Measurements from ENCODE around the gene LMF1.
A peak's percentile ranks its signal among the peaks of the same experiment; 100 is the strongest.
"Not testable (repeated sequence)": the region's sequence is repeated elsewhere in the genome, so short reads cannot be mapped to it uniquely, and the experiment has no call there.

The LMF1 gene

DNA sequence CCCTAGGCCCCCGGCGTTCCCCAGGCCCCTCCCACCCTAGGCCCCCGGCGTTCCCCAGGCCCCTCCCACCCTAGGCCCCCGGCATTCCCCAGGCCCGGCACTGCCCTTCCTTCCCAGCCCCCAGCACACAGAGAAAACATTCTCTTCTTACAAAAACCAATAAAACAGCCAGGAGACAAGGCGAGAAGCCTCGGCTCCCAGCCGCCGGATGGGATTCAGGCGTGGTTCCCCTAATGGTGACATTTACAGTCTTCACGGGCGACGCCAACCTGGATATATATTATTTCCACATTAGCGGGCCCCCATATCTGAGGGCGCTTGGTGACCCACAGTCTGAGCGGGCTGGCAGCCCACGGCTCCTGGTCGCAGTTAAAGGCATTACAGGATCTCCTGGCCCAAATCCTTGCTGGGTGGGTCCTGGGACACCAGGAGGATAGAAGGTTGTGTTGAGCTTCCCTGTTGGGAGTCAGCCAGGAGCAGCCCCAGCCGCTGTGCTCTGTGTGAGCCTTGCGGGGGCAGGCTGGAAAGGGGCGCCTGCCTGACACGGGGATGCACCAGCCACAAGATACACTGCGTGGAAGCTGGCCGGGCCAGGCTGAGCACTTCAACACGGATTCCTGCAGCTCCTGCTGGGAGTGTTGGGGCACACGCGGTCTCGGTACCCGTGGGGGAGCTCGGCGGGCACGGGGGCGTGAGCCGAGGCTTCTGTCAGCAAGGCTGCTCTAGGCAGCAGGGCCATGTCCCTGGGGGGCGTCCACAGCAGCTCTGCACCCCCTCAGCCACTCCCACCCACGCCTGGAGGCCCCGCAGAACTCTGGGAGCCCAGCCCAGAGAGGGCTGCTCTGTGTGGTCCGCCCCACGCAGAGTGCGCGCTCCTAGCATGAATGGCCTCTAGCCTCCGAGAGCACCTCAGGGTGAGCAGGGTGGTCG is 83.7 kb downstream of the LMF1 start:
- Histone ChIP-seq H3K27ac (ENCODE audit: low read depth, low read length, severe bottlenecking) (no peak overlapping the region), H3K36me3 (ENCODE audit: control insufficient read depth, insufficient read depth, low read length) (no peaks in the 10 kb centered on the region), H3K4me3 (ENCODE audit: extremely low read depth, insufficient read depth, low read length, poor library complexity, severe bottlenecking) (peak overlapping the region; percentile 18), H3K4me1 (ENCODE audit: control insufficient read depth, insufficient read depth, low read length, poor library complexity, severe bottlenecking) (peaks cover 2% of the 10 kb centered on the region), H3K9me3 (ENCODE audit: control insufficient read depth, low read length) (peaks cover 11% of the 10 kb centered on the region)
- WGBS, 2 experiments (ENCODE audit: insufficient coverage in 2 of 2), result 73 to 76% methylated on average over 29 to 36 of the region's 44 CpGs

DNA sequence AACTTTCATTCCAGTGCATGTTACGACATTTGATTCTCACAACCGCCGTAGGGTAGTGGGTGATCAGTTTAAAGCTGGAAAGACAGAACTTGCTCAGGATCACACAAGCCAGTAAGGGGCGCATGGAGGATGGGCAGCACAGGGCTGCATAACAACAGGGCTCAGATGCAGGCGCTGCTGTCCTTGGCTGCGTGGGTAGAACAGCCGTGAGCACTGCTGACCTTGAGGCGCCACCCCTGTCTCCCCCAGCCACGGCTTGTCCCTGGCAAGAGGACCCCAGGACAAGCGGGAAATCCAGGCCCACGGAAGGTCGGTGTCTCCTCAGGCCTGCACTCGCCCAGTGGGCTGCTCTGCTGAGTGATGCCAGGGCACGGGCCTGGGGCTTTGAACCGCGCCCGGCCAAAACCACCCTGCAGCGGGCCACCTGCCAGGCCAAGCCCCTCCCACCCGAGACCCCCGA is 84.7 kb downstream of the LMF1 start:
- Histone ChIP-seq H3K9me3 (ENCODE audit: control insufficient read depth, low read length) (peaks cover 11% of the 10 kb centered on the region), H3K27ac (ENCODE audit: low read depth, low read length, severe bottlenecking) (no peak overlapping the region), H3K4me1 (ENCODE audit: control insufficient read depth, insufficient read depth, low read length, poor library complexity, severe bottlenecking) (peaks cover 2% of the 10 kb centered on the region), H3K4me3 (ENCODE audit: extremely low read depth, insufficient read depth, low read length, poor library complexity, severe bottlenecking) (no peak overlapping the region), H3K36me3 (ENCODE audit: control insufficient read depth, insufficient read depth, low read length) (no peaks in the 10 kb centered on the region)
- 28 to 29% methylated on average over 12 to 14 of the region's 20 CpGs for WGBS, 2 experiments (ENCODE audit: insufficient coverage in 2 of 2)

DNA sequence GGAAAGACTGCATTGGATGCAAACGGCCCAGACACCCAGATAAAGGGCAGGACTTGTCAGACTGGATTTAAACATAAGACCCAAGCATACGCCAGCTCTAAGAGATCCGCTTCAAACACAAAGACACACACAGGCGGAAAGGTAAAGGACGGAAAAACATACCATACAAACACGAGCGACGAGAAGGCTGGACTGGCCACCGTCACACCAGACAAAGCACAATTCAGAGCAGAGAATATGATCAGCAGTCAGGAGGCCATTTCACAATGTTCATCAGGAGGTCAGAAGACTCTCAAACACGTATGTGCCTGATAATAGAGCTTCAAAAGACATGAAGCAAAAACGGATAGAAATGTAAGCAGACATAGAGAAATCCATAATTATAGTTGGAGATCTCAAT is 85.4 kb downstream of the LMF1 start:
- Histone ChIP-seq H3K4me3 (ENCODE audit: extremely low read depth, insufficient read depth, low read length, poor library complexity, severe bottlenecking) (no peak overlapping the region), H3K27ac (ENCODE audit: low read depth, low read length, severe bottlenecking) (no peak overlapping the region), H3K4me1 (ENCODE audit: control insufficient read depth, insufficient read depth, low read length, poor library complexity, severe bottlenecking) (no peaks in the 10 kb centered on the region), H3K36me3 (ENCODE audit: control insufficient read depth, insufficient read depth, low read length) (no peaks in the 10 kb centered on the region), H3K9me3 (ENCODE audit: control insufficient read depth, low read length) (peaks cover 11% of the 10 kb centered on the region)
- WGBS, 2 experiments (ENCODE audit: insufficient coverage in 2 of 2), result 78 to 88% methylated on average over 9 to 10 of the region's 11 CpGs

DNA sequence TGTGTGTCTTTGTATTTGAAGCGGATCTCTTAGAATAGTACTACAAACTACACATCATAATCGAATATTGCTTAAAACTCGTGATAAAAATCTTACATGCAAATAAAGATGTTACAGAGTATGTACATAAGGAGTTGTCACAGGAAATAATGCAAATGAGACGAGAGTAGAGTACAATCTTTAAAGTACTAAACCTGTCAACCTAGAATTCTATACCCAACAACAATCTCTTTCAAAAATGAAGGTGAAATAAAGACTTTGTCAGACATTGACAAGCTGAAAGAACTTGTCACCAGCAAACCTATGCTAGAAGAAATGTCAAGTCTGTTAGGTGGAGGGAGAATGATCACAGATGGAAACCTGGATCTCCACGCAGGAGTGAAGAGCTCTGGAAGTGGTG is 86.6 kb downstream of the LMF1 start:
- Histone ChIP-seq H3K36me3 (ENCODE audit: control insufficient read depth, insufficient read depth, low read length) (no peaks in the 10 kb centered on the region), H3K4me1 (ENCODE audit: control insufficient read depth, insufficient read depth, low read length, poor library complexity, severe bottlenecking) (no peaks in the 10 kb centered on the region), H3K4me3 (ENCODE audit: extremely low read depth, insufficient read depth, low read length, poor library complexity, severe bottlenecking) (no peak overlapping the region), H3K27ac (ENCODE audit: low read depth, low read length, severe bottlenecking) (no peak overlapping the region), H3K9me3 (ENCODE audit: control insufficient read depth, low read length) (peaks cover 11% of the 10 kb centered on the region)
- WGBS, 2 experiments (ENCODE audit: insufficient coverage in 2 of 2), result 92% methylated on average over 1 to 2 of the region's 5 CpGs

DNA sequence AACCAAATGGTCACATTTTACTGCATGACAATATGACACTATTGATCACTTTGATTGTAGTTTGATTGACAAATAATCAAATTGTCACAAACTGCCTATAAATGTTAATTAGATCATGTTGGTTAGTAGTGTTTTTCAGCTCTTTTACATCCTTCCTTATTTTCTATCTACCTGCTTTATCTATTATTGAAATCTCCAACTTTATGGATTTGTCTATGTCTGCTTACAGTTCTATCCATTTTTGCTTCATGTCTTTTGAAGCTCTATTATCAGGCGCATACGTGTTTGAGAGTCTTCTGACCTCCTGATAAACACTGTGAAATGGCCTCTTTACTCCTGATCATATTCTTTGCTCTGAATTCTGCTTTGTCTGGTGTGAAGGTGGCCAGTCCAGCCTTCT is 87.0 kb downstream of the LMF1 start:
- no peaks in the 10 kb centered on the region for H3K4me1 ChIP-seq (ENCODE audit: control insufficient read depth, insufficient read depth, low read length, poor library complexity, severe bottlenecking)
- 95 to 100% methylated on average over 2 of the region's 2 CpGs for WGBS, 2 experiments (ENCODE audit: insufficient coverage in 2 of 2)
- H3K4me3 ChIP-seq (ENCODE audit: extremely low read depth, insufficient read depth, low read length, poor library complexity, severe bottlenecking), result no peak overlapping the region
- H3K27ac ChIP-seq (ENCODE audit: low read depth, low read length, severe bottlenecking), result no peak overlapping the region
- peaks cover 11% of the 10 kb centered on the region for H3K9me3 ChIP-seq (ENCODE audit: control insufficient read depth, low read length)
- no peaks in the 10 kb centered on the region for H3K36me3 ChIP-seq (ENCODE audit: control insufficient read depth, insufficient read depth, low read length)

DNA sequence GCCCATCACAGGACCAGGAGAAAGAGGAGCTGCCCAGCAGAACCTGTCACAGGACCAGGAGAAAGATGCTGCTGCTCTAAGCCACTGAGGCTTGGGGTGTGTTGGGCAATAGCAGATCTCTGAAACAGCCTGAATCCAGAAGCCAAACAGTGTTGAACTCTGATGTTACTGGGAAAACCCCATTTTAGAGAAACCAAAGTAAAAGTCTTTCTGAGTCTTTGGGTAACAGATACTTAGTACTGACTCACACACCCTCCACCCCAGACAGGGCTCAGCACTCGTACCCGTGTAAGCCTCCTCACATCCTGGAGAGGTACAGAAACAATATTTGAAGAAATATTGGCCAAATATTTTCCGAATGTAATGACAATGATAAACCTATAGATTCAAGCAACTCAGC is 87.4 kb downstream of the LMF1 start:
- H3K27ac ChIP-seq (ENCODE audit: low read depth, low read length, severe bottlenecking), result no peak overlapping the region
- H3K9me3 ChIP-seq (ENCODE audit: control insufficient read depth, low read length), result peaks cover 11% of the 10 kb centered on the region
- H3K4me1 ChIP-seq (ENCODE audit: control insufficient read depth, insufficient read depth, low read length, poor library complexity, severe bottlenecking), result no peaks in the 10 kb centered on the region
- no peak overlapping the region for H3K4me3 ChIP-seq (ENCODE audit: extremely low read depth, insufficient read depth, low read length, poor library complexity, severe bottlenecking)
- no peaks in the 10 kb centered on the region for H3K36me3 ChIP-seq (ENCODE audit: control insufficient read depth, insufficient read depth, low read length)
- no CpG with 5 or more reads among the region's 3 CpGs for WGBS, 2 experiments (ENCODE audit: insufficient coverage in 2 of 2)

DNA sequence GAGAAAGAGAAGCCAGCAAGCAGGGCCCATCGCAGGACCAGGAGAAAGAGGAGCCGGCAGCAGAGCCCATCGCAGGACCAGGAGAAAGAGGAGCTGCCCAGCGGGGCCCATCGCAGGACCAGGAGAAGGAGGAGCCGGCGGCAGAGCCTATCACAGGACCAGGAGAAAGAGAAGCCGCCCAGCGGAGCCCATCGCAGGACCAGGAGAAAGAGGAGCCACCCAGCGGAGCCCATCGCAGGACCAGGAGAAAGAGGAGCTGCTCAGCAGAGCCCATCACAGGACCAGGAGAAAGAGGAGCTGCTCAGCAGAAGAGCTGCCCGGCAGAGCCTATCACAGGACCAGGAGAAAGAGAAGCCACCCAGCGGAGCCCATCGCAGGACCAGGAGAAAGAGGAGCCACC is 88.1 kb downstream of the LMF1 start:
- H3K27ac ChIP-seq (ENCODE audit: low read depth, low read length, severe bottlenecking); H3K36me3 ChIP-seq (ENCODE audit: control insufficient read depth, insufficient read depth, low read length); H3K4me1 ChIP-seq (ENCODE audit: control insufficient read depth, insufficient read depth, low read length, poor library complexity, severe bottlenecking); H3K4me3 ChIP-seq (ENCODE audit: extremely low read depth, insufficient read depth, low read length, poor library complexity, severe bottlenecking): not testable (repeated sequence)
- peaks cover 11% of the 10 kb centered on the region for H3K9me3 ChIP-seq (ENCODE audit: control insufficient read depth, low read length)
- 92 to 93% methylated on average over 12 to 15 of the region's 15 CpGs for WGBS, 2 experiments (ENCODE audit: insufficient coverage in 2 of 2)

DNA sequence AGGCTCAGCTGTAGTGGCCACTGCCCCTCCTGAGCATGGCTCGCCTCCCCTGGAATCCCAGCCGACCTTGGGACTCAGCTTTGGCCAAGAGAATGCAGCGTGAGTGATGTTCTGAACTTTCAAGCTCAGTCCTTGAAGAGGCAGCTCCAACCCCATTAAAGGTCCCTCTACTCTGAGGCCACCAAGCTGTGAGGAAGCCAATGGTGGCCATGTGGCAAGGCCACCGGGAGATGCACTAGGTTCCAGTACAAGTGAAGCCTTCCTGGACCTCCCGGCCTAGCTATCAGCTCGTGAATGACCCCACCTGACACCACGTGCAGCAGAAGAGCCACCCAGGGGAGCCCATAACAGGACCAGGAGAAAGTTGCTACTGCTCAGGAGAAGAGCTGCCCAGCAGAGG is 88.5 kb downstream of the LMF1 start:
- Histone ChIP-seq H3K4me3 (ENCODE audit: extremely low read depth, insufficient read depth, low read length, poor library complexity, severe bottlenecking) (no peak overlapping the region), H3K27ac (ENCODE audit: low read depth, low read length, severe bottlenecking) (no peak overlapping the region), H3K36me3 (ENCODE audit: control insufficient read depth, insufficient read depth, low read length) (no peaks in the 10 kb centered on the region), H3K4me1 (ENCODE audit: control insufficient read depth, insufficient read depth, low read length, poor library complexity, severe bottlenecking) (no peaks in the 10 kb centered on the region), H3K9me3 (ENCODE audit: control insufficient read depth, low read length) (peaks cover 11% of the 10 kb centered on the region)
- WGBS, 2 experiments (ENCODE audit: insufficient coverage in 2 of 2), result 87% methylated on average over 7 of the region's 7 CpGs

DNA sequence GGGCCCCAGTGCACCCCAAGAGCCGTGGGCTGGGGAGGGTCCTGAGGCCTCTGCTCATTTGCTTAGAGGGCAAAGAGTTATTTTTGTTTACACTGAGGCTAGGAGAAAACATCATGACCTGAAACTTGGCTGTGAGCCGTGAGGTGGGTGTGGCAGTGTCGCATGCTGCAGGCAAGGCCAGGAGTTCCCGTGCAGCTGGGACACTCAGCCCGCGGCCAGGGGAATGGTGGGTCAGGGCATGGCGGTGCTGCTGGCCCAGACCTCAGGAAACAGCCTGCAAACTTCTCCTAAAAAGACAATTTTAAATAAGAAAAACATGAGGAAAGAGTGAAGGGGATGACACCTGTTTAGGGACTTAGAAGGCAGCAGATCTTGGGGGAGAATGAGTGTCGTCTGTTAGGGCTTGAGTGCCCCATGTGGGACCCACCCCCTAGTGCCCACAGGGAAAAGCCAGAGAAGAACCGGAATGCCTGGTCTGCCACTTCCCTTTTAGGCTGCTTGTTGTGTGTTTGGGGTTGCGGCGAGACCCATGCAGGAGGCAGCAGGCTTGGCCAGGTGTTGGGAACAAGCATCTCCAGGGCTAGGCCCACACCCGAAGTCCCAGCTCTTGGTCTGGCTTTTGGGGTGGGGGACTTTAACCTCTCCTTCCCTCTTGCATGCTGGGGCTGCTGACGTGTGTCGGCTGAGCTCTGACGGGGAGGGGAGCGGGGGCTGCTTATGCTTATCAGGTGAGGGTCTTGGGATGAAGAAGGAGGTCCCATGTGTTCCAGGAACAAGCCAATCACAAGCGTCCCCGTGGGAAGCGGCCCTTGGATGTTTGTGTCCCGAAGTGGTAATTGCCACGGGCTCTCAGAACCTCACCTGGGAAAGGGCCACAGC is 89.3 kb downstream of the LMF1 start:
- Histone ChIP-seq H3K4me3 (ENCODE audit: extremely low read depth, insufficient read depth, low read length, poor library complexity, severe bottlenecking) (no peak overlapping the region), H3K36me3 (ENCODE audit: control insufficient read depth, insufficient read depth, low read length) (no peaks in the 10 kb centered on the region)
- 89 to 93% methylated on average over 15 to 17 of the region's 21 CpGs for WGBS, 2 experiments (ENCODE audit: insufficient coverage in 2 of 2)

DNA sequence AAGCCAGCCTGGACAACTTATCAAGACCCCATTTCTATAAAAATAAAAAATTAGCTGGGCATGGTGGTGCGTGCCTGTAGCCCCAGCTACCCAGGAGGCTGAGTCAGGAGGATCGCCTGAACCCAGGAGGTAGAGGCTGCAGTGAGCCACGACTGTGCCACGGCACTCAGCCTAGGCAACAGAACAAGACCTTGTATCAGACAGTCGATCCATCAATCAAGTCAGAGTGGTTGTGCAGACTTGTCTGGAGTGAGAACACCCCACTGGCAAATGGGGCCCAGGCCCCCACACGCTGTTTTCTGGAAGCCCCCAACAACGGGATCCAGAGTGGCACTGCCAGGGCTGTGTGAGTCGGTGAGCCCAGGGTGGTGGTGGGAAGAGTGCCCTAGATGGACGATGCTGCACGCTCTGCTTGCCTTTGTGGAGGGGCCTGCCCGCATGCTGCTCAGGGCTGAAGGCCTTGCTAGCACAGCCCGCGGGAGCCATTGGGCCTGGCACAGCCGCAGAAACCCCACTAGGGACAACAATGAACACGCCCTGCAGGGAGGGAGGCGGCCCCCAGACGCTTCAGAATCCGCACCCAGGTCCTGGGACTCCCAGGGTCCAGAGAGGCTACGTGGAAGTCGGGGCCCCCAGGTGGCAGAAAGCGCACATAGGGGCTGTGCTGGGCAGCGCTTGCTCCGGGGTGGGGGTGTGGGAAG is 90.2 kb downstream of the LMF1 start:
- H3K4me3 ChIP-seq (ENCODE audit: extremely low read depth, insufficient read depth, low read length, poor library complexity, severe bottlenecking), result no peak overlapping the region
- H3K36me3 ChIP-seq (ENCODE audit: control insufficient read depth, insufficient read depth, low read length), result no peaks in the 10 kb centered on the region
- WGBS, 2 experiments (ENCODE audit: insufficient coverage in 2 of 2), result 91 to 95% methylated on average over 22 to 23 of the region's 23 CpGs
- no peak overlapping the region for H3K27ac ChIP-seq (ENCODE audit: low read depth, low read length, severe bottlenecking)
- peaks cover 11% of the 10 kb centered on the region for H3K9me3 ChIP-seq (ENCODE audit: control insufficient read depth, low read length)
- H3K4me1 ChIP-seq (ENCODE audit: control insufficient read depth, insufficient read depth, low read length, poor library complexity, severe bottlenecking), result no peaks in the 10 kb centered on the region

More for the DNA sequence above, 89.3 kb downstream of the LMF1 start:
- no peaks in the 10 kb centered on the region for H3K4me1 ChIP-seq (ENCODE audit: control insufficient read depth, insufficient read depth, low read length, poor library complexity, severe bottlenecking)
- no peak overlapping the region for H3K27ac ChIP-seq (ENCODE audit: low read depth, low read length, severe bottlenecking)
- peaks cover 11% of the 10 kb centered on the region for H3K9me3 ChIP-seq (ENCODE audit: control insufficient read depth, low read length)

Measured in mesodermal cell (in vitro differentiated cells).